IMR-90 (cell line): ENCODE data around the gene MICALL2. TPM values are rescaled to one million over a fixed set of nuclear protein-coding genes. Genes with fewer than 3 reads are reported as not detected.

ENCODE experiments used
- ATAC-seq: fragments of 200-7000 bp; cut with Tn5 transposase; 2 replicates; pipeline ENCODE4 v1.9.1; 2020; ENCODE audit warnings: low read depth, mild to moderate bottlenecking, moderate library complexity
- BruUV-seq: library from RNA; stranded (reverse); fragments of 400-500 nt; replicated peaks from 2 replicates; lab custom pipeline; 2021; lab: Mats Ljungman, UMichigan
- CTCF ChIA-PET: fragments of 300-600 bp; formaldehyde crosslinking; extraction: SDS; loops from one replicate; lab custom pipeline; 2021; ENCODE audit warnings: antibody characterized with exemption; lab: Yijun Ruan, JAX
- POLR2A ChIA-PET: fragments of 300-600 bp; sonication (Branson Sonifier 250); formaldehyde crosslinking; loops from one replicate; lab custom pipeline; 2022; ENCODE audit warnings: antibody characterized with exemption; ENCODE audit not compliant: unreplicated experiment; lab: Charles Lee
- DNase-seq: peaks from one replicate; pipeline ENCODE4 v3.0.0; 2013
- H2AFZ ChIP-seq: replicated peaks from 2 replicates; pipeline ENCODE3; 2013; ENCODE audit warnings: low read length, mild to moderate bottlenecking; ENCODE audit not compliant: poor library complexity
- H2AK5ac ChIP-seq: 2 replicates; pipeline ENCODE4 v1.6.1; 2013; ENCODE audit warnings: low read depth, low read length, inconsistent platforms
- H2AK9ac ChIP-seq: replicated peaks from 2 replicates; pipeline ENCODE3; 2013; ENCODE audit warnings: mild to moderate bottlenecking, low read depth, low read length, moderate library complexity; ENCODE audit not compliant: poor library complexity
- H2BK120ac ChIP-seq: 2 replicates; pipeline ENCODE4 v1.6.1; 2013; ENCODE audit warnings: low read depth, low read length, inconsistent platforms
- H2BK15ac ChIP-seq: 3 replicates; pipeline ENCODE4 v1.6.1; 2013; ENCODE audit warnings: low read depth, low read length, inconsistent platforms
- H2BK20ac ChIP-seq: 2 replicates; pipeline ENCODE4 v1.6.1; 2013; ENCODE audit warnings: low read depth, mild to moderate bottlenecking, inconsistent platforms, low read length, moderate library complexity
- H2BK5ac ChIP-seq: 2 replicates; pipeline ENCODE4 v1.6.1; 2013; ENCODE audit warnings: mild to moderate bottlenecking, low read depth, low read length, inconsistent platforms; ENCODE audit not compliant: poor library complexity, severe bottlenecking
- H3K14ac ChIP-seq: replicated peaks from 2 replicates; pipeline ENCODE4 v1.6.1; 2013; ENCODE audit warnings: low read depth, low read length, inconsistent platforms
- H3K18ac ChIP-seq: 2 replicates; pipeline ENCODE4 v1.6.1; 2013; ENCODE audit warnings: low read depth, low read length, control low read depth
- H3K23ac ChIP-seq: 2 replicates; pipeline ENCODE4 v1.6.1; 2013; ENCODE audit warnings: low read depth, low read length, inconsistent platforms
- H3K27ac ChIP-seq: 2 replicates; pipeline ENCODE4 v1.5.1; 2013; ENCODE audit warnings: mild to moderate bottlenecking, control low read depth, low read length; ENCODE audit not compliant: insufficient read depth
- H3K27me3 ChIP-seq: 2 replicates; pipeline ENCODE4 v1.6.1; 2013; ENCODE audit warnings: low read length; ENCODE audit not compliant: control insufficient read depth, insufficient read depth
- H3K36me3 ChIP-seq: 2 replicates; pipeline ENCODE4 v1.6.1; 2013; ENCODE audit warnings: low read length, mixed read lengths; ENCODE audit not compliant: control insufficient read depth, insufficient read depth
- H3K4ac ChIP-seq: 2 replicates; pipeline ENCODE4 v1.6.1; 2013; ENCODE audit warnings: low read depth, low read length, inconsistent platforms
- H3K4me1 ChIP-seq: 2 replicates; pipeline ENCODE4 v1.6.1; 2013; ENCODE audit warnings: low read length, mixed read lengths; ENCODE audit not compliant: control insufficient read depth, insufficient read depth
- H3K4me2 ChIP-seq: 2 replicates; pipeline ENCODE4 v1.6.1; 2013; ENCODE audit warnings: low read depth, mild to moderate bottlenecking, control low read depth, low read length, moderate library complexity
- H3K4me3 ChIP-seq: 2 replicates; pipeline ENCODE4 v1.5.1; 2013; ENCODE audit warnings: low read depth, mild to moderate bottlenecking, control low read depth, low read length, moderate library complexity; ENCODE audit not compliant: insufficient read depth
- H3K56ac ChIP-seq: 2 replicates; pipeline ENCODE4 v1.6.1; 2013; ENCODE audit warnings: low read length, inconsistent platforms; ENCODE audit not compliant: insufficient read depth; ENCODE audit errors: extremely low read depth
- H3K79me1 ChIP-seq, 2 experiments: 2 replicates each; pipeline ENCODE4 v1.6.1; 2013; ENCODE audit warnings: low read length in 2 of 2, inconsistent platforms in 1 of 2, low read depth in 1 of 2
- H3K9ac ChIP-seq: 2 replicates; pipeline ENCODE4 v1.6.1; 2013; ENCODE audit warnings: low read depth, low read length, control low read depth
- H3K9me1 ChIP-seq: 2 replicates; pipeline ENCODE4 v1.6.1; 2013; ENCODE audit warnings: low read length, inconsistent platforms; ENCODE audit not compliant: insufficient read depth
- H3K9me3 ChIP-seq: 2 replicates; pipeline ENCODE4 v1.6.1; 2013; ENCODE audit warnings: low read length; ENCODE audit not compliant: control insufficient read depth, insufficient read depth
- H4K20me1 ChIP-seq: 2 replicates; pipeline ENCODE4 v1.6.1; 2013; ENCODE audit warnings: low read length, inconsistent platforms; ENCODE audit not compliant: insufficient read depth
- H4K5ac ChIP-seq: 2 replicates; pipeline ENCODE4 v1.6.1; 2013; ENCODE audit warnings: mild to moderate bottlenecking, low read depth, low read length, control low read depth
- H4K8ac ChIP-seq, 2 experiments: 2 replicates each; pipeline ENCODE4 v1.6.1; 2013; ENCODE audit warnings: low read depth in 2 of 2, low read length in 2 of 2, control low read depth in 1 of 2, inconsistent platforms in 1 of 2
- H4K91ac ChIP-seq: 2 replicates; pipeline ENCODE4 v1.6.1; 2013; ENCODE audit warnings: low read depth, low read length, inconsistent platforms; ENCODE audit not compliant: insufficient read depth
- CEBPB ChIP-seq: IDR thresholded peaks from 2 replicates; pipeline ENCODE4 v1.6.1; 2012; ENCODE audit warnings: low read depth, low read length, improper control_type of control experiment
- CTCF ChIP-seq: conservative IDR thresholded peaks from 2 replicates; pipeline ENCODE4 v1.5.1; 2012; ENCODE audit warnings: mild to moderate bottlenecking, low read depth, low read length, improper control_type of control experiment
- NFE2L2 ChIP-seq: fragments of 150-350 bp; IDR thresholded peaks from 2 replicates; pipeline ENCODE4 v1.6.1; 2016; ENCODE audit warnings: low read depth, mild to moderate bottlenecking, low read length
- SMC3 ChIP-seq: fragments of 150-350 bp; IDR thresholded peaks from 2 replicates; pipeline ENCODE4 v1.6.1; 2016; ENCODE audit warnings: low read depth, mild to moderate bottlenecking, antibody characterized with exemption, low read length, moderate library complexity
- USF2 ChIP-seq: fragments of 150-350 bp; IDR thresholded peaks from 2 replicates; pipeline ENCODE4 v1.6.1; 2017; ENCODE audit warnings: mild to moderate bottlenecking, antibody characterized with exemption, low read length, low read depth
- WGBS, 2 experiments: methylation state at CpG; one replicate each; pipeline versions ENCODE4 v1.1.5 to v1.1.7; 2013; ENCODE audit warnings: missing lambda C conversion rate in 2 of 2; ENCODE audit not compliant: insufficient read length in 1 of 2; ENCODE audit errors: extremely low coverage in 2 of 2; 5-methylcytosine and 5-hydroxymethylcytosine counted together
- dilution Hi-C: fragments of 300-500 bp; cut with HindIII; formaldehyde crosslinking; loops from one replicate; pipeline ENCODE4 v1.14.3; 2018; ENCODE audit warnings: low sequenced_read_pairs; ENCODE audit not compliant: unreplicated experiment
- in situ Hi-C: fragments of 300-500 bp; cut with MboI; formaldehyde crosslinking; loops from 3 replicates; pipeline ENCODE4 v1.14.3; 2019; ENCODE audit warnings: low sequenced_read_pairs, inconsistent platforms, mixed read lengths
- intact Hi-C: fragments of 100-400 bp; cut with micrococcal nuclease; formaldehyde crosslinking; loops from 2 replicates; pipeline ENCODE4 v1.10.0; 2022
- polyA plus RNA-seq, 3 experiments: library from polyadenylated mRNA; depleted of rRNA; stranded (reverse); fragments of >200 nt; gene quantifications; 2 replicates each; pipeline ENCODE4 v1.2.3, GENCODE V29; 2012; ENCODE audit warnings: low replicate concordance in 1 of 3
- total RNA-seq: library from RNA; depleted of rRNA; stranded (reverse); fragments of >200 nt; gene quantifications from 2 replicates; pipeline ENCODE4 v1.2.3, GENCODE V29; 2012

MICALL2 gene
- total and polyA plus RNA-seq, 2 of the 4 experiments (the other 2 are of a cell fraction), result 6.6 to 34.1 TPM

GRCh38 chr7:1500064-1500807 is 41.0 kb upstream of the MICALL2 start:
- no peak overlapping the region for H3K4ac ChIP-seq
- no peak overlapping the region for H3K4me3 ChIP-seq
- no peak overlapping the region for H2AK9ac ChIP-seq
- H4K91ac ChIP-seq, result no peak overlapping the region
- intact Hi-C loops (loop anchor here (5.0 kb wide), 1 partner anchor 37 kb away; no protein-coding TSS in a partner anchor), in situ Hi-C loops (no loop called here), dilution Hi-C loops (no loop called here)
- H3K18ac ChIP-seq, result no peak overlapping the region
- no peak overlapping the region for H2AK5ac ChIP-seq
- no peak overlapping the region for H3K4me2 ChIP-seq
- no peak overlapping the region for H2AFZ ChIP-seq
- H2BK5ac ChIP-seq, result no peak overlapping the region
- TF ChIP-seq CEBPB, result no peak
- TF ChIP-seq CTCF, result no peak
- no peak for TF ChIP-seq USF2
- TF ChIP-seq SMC3, result no peak
- no peak for TF ChIP-seq NFE2L2
- peaks cover 55% of the 10 kb centered on the region for H3K36me3 ChIP-seq
- POLR2A ChIA-PET, result no interaction called here
- H3K79me1 ChIP-seq, result peaks cover 16 to 42% of the 10 kb centered on the region in 2 experiments
- no TSS peak for BruUV-seq
- DNase-seq (no peak), ATAC-seq (no peak)
- 96% methylated on average over 28 of the region's 34 CpGs; no CpG with 5 or more reads in 1 of the 2 experiments for WGBS, 2 experiments
- H3K9me3 ChIP-seq, result no peaks in the 10 kb centered on the region
- no peak overlapping the region for H3K23ac ChIP-seq
- CTCF ChIA-PET, result no interaction called here
- H3K9me1 ChIP-seq, result 0 out of 2 replicates have a peak, but pooled peaks cover 3% of the 10 kb centered on the region
- H2BK120ac ChIP-seq, result no peak overlapping the region
- H3K27me3 ChIP-seq, result no peaks in the 10 kb centered on the region
- H3K56ac ChIP-seq, result no peak overlapping the region
- peaks cover 18% of the 10 kb centered on the region for H4K20me1 ChIP-seq
- no peak overlapping the region for H4K5ac ChIP-seq
- no peak overlapping the region for H3K9ac ChIP-seq
- H2BK20ac ChIP-seq, result no peak overlapping the region
- no peak overlapping the region for H3K14ac ChIP-seq
- no peak overlapping the region for H4K8ac ChIP-seq
- H3K4me1 ChIP-seq, result peaks cover 5% of the 10 kb centered on the region
- no peak overlapping the region for H2BK15ac ChIP-seq
- no peak overlapping the region for H3K27ac ChIP-seq
